Stomach (tissue), 4 donors: Measurements from ENCODE around the gene POLH.

ENCODE experiments used
- POLR2A ChIP-seq, 4 donors: fragments of 450-650 bp; IDR thresholded peaks; one replicate each; pipeline ENCODE4 v1.6.1; 2016; ENCODE audit warnings: antibody characterized with exemption in 4 of 4, control low read depth in 2 of 4, mild to moderate bottlenecking in 1 of 4, moderate library complexity in 1 of 4
- POLR2AphosphoS5 ChIP-seq, 3 donors: sonication (generic); formaldehyde crosslinking; IDR thresholded peaks; one replicate each; pipeline ENCODE4 v1.6.1; 2016; ENCODE audit warnings: antibody characterized with exemption in 3 of 3
- TF ChIP-seq, protein P1 (sequence below), 7 experiments: fragments of 450-650 bp in 4 of 7; fragments of 200-600 bp in 3 of 7; sonication (generic) in 3 of 7; IDR thresholded peaks; one replicate each; pipeline ENCODE4 v1.5.1; 2016 to 2019; ENCODE audit warnings: antibody characterized with exemption in 7 of 7, control low read depth in 2 of 7, mild to moderate bottlenecking in 1 of 7

DNA sequence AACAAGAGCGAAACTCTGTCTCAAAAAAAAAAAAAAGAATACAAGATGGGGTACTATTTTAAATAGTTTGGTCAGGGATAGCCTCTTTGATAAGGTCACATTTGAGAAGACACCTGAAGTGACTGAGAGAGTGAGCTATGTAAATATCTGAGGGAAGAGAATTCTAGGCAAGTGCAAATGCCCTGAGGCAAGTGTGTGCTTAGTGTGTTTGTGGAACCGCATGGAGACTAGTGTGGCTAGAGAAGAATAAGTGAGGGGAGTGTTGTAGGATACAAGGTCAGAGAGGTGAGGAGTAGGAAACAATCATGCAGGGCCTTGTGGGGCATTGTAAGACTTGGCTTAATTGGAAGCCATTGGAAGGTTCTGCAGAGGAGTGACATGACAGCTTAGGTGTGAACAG is 72.3 kb downstream of the POLH start:
- TF ChIP-seq, protein P1, sequence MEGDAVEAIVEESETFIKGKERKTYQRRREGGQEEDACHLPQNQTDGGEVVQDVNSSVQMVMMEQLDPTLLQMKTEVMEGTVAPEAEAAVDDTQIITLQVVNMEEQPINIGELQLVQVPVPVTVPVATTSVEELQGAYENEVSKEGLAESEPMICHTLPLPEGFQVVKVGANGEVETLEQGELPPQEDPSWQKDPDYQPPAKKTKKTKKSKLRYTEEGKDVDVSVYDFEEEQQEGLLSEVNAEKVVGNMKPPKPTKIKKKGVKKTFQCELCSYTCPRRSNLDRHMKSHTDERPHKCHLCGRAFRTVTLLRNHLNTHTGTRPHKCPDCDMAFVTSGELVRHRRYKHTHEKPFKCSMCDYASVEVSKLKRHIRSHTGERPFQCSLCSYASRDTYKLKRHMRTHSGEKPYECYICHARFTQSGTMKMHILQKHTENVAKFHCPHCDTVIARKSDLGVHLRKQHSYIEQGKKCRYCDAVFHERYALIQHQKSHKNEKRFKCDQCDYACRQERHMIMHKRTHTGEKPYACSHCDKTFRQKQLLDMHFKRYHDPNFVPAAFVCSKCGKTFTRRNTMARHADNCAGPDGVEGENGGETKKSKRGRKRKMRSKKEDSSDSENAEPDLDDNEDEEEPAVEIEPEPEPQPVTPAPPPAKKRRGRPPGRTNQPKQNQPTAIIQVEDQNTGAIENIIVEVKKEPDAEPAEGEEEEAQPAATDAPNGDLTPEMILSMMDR (IDR thresholded peaks at IDR 0.05), result no peak
- TF ChIP-seq POLR2AphosphoS5 (IDR thresholded peaks at IDR 0.05) (no peak), POLR2A (IDR thresholded peaks at IDR 0.05) (no peak)
